ENCODE results near the gene CCDC33.

DNA sequence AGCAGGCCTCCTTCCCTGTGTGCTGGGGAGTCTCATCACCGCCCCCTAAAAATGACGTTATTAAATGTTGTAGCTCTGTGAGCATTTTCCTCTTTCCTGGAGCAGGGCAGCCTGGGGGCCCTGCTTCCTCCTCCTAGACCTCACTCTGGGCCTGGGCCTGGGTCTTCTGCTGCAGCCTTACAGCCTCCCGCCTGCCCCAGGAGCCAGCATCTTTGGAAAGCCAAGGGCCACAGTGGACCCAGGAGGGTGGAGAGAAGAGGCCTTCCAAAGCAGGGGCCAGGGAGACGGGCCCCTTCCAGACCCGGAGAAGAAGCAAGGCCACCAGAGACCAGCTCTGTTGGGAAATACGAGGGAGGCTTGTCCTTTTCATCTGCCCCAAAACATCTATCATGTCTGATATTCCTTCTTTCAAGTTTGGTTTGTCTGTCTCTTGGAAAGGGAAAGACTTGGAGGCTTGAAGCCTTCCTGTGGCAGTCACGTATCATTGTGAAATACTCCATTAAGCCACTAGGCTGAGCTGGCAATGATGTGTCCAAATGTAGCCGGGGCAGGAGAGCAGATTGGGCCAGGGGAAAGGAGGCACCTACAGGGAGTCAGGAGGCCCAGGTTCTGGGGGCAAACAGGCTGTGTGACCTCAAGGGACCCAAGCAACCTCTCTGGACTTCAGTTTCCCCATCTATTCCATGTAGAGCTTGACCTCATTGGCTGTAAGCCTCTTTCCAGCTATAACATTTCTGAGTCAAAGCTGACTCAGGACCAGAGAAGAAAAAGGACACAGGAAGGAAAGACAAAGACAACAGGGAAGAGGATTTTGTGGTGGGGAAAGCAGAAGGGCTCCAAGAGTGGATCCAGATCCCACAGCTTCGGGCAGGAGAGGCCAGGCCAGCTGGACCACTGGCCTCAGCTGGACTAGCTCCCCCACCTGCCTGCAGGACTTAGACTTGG lies 100.2 kb downstream of the CCDC33 start:
- TF ChIP-seq GATA2 (IDR thresholded peaks at IDR 0.05; ENCODE audit: low read depth, low read length) (no peak), GATA3 (IDR thresholded peaks at IDR 0.05; ENCODE audit: low read depth, low read length) (no peak)
